Spinal cord (tissue), 10 donors: Measurements from ENCODE around the gene MT1H. TPM values are rescaled to one million over a fixed set of nuclear protein-coding genes. Genes with fewer than 3 reads are reported as not detected.

Source experiments
- DNase-seq, 6 donors: peaks; one replicate each; pipeline versions ENCODE4 v3.0.0 to v3.0.0-alpha.2; 2013 to 2015; ENCODE audit warnings: low spot score in 6 of 6, low read depth in 4 of 6
- H3K27ac ChIP-seq: one replicate; pipeline ENCODE4 v1.5.1; 2013; ENCODE audit warnings: low read depth, low read length, control low read depth
- H3K27me3 ChIP-seq: one replicate; pipeline ENCODE4 v1.6.1; 2013; ENCODE audit warnings: low read length; ENCODE audit not compliant: control insufficient read depth, insufficient read depth
- H3K36me3 ChIP-seq: one replicate; pipeline ENCODE4 v1.6.1; 2013; ENCODE audit warnings: low read length; ENCODE audit not compliant: control insufficient read depth, insufficient read depth
- H3K4me1 ChIP-seq: one replicate; pipeline ENCODE4 v1.6.1; 2013; ENCODE audit warnings: low read length; ENCODE audit not compliant: control insufficient read depth, insufficient read depth
- H3K4me3 ChIP-seq: one replicate; pipeline ENCODE4 v1.5.1; 2013; ENCODE audit warnings: low read depth, low read length, control low read depth
- H3K9me3 ChIP-seq: one replicate; pipeline ENCODE4 v1.6.1; 2013; ENCODE audit warnings: low read length; ENCODE audit not compliant: control insufficient read depth, insufficient read depth
- WGBS: methylation state at CpG from one replicate; pipeline ENCODE4 v1.1.5; 2013; ENCODE audit warnings: missing lambda C conversion rate; ENCODE audit not compliant: insufficient coverage; 5-methylcytosine and 5-hydroxymethylcytosine counted together
- polyA plus RNA-seq, 2 donors: library from polyadenylated mRNA; unstranded; fragments of 120-200 nt; gene quantifications; one replicate each; pipeline ENCODE4 v1.2.1, GENCODE V29; 2013; ENCODE audit not compliant: insufficient read length in 2 of 2
- total RNA-seq, 2 donors: library from RNA; depleted of rRNA in 1 of 2; stranded (reverse); fragments of 120-200 nt in 1 of 2; fragments of >200 nt in 1 of 2; gene quantifications; one replicate each; pipeline versions ENCODE4 v1.2.3 to v1.2.4, GENCODE V29; 2013 to 2014
- donor health status: healthy.

Gene MT1H
- total and polyA plus RNA-seq, 4 donors = 1.1 TPM; not detected in 3

DNA sequence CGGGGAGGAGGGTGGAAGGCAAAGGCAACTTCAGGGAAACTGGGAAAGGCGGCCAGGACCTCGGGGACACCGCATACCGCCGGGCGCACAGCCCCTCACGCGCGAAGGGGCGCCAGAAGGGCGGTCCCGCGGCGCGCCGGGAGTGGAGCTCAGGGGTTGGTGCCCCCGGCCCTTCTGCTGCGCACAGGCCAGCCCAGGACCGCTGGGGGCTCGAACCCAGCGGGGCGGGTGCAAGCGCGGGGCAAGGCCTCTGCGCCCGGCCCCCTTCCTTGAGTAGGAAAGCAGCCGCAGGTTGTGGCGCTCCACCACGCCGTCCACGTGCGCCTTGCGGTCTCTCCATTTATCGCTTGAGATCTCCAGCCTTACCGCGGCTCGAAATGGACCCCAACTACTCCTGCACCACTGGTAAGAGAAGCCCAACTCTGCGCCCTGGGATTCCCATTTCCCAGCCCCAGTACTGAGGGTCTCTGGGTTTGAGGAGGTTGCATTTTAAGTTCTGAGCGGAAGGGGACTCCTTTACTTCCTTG lies 34.1 kb upstream of the MT1H start:
- no peak for DNase-seq
- H3K4me3 ChIP-seq = no peak overlapping the region
- peaks cover 97% of the 10 kb centered on the region for H3K27me3 ChIP-seq
- peaks cover 45% of the 10 kb centered on the region for H3K4me1 ChIP-seq
- no peaks in the 10 kb centered on the region for H3K9me3 ChIP-seq
- H3K27ac ChIP-seq = no peak overlapping the region
- H3K36me3 ChIP-seq = no peaks in the 10 kb centered on the region
- WGBS = 5% methylated on average over 37 of the region's 40 CpGs

DNA sequence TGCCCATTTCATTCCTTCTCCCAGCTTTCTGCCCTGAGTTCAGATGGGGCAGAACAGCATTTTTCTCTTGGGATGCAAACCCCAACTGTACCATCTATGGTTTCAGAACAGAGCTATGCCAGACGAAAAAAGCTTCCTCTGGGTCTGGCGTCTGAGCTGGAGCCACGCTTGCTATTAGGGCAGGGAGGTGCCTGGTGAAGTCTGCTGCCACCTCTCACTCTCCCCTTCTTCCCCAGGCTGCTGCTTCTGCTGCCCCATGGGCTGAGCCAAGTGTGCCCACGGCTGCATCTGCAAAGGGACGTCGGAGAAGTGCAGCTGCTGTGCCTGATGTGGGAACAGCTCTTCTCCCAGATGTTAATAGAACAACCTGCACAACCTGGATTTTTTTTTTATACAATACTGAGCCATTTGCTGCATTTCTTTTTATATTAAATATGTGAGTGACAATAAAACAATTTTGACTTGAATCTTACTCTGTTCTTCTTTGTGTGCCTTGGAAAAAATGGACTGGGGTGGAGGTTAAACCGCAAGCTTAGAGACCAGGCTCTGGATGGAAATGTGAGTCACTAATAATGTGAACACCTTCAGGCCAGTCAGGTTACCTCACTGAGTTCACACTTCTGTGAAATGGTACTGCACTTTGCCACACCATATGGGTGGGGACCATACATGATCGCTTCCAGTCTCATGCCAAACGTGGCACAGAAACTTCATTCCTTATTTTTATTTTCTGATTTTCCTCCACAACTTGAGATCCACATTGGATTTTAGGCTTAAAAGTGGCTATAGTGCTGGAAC lies 32.8 kb upstream of the MT1H start:
- Histone ChIP-seq H3K4me1 (peaks cover 44% of the 10 kb centered on the region), H3K36me3 (no peaks in the 10 kb centered on the region), H3K4me3 (no peak overlapping the region), H3K27me3 (peaks cover 94% of the 10 kb centered on the region), H3K9me3 (no peaks in the 10 kb centered on the region), H3K27ac (no peak overlapping the region)
- 23% methylated on average over 6 of the region's 9 CpGs for WGBS
- no peak for DNase-seq

DNA sequence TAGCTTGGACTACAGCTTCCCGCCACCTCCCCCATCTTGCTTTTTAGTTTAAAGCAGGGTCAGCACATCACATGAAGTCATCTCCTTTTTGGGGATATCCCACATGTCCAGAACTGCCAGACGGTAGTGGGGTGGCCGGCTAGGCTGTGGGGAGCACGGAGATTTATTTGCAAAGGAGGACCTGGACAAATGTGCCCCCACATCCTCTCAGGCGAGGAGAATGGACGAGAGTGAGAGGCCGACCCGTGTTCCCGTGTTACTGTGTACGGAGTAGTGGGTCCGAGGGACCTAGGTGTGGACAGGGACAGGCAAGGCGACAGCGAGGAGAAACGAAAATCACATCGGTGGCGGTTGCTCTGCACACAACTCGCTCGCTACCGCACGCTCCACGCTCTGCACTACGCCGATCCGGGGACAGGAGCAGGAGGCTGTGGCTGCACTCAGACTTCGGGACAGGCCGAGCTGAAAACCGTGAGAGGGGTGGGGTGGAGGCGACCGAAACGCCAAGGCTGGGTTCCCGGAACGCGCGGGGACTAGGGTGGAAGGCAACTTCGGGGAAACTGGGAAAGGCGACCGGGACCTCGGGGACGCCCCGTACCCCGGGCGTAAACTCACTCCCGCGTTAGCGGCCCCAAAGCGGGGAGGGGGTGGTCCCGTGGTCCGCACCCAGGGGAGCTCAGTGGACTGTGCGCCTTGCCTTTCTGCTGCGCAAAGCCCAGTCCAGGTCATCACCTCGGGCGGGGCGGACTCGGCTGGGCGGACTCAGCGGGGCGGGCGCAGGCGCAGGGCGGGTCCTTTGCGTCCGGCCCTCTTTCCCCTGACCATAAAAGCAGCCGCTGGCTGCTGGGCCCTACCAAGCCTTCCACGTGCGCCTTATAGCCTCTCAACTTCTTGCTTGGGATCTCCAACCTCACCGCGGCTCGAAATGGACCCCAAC lies 31.5 kb upstream of the MT1H start, which contains the start of gene MT1A:
TSS of gene MT1A (plus strand) at position 853 of the 937 bp plus-strand sequence. CDS start at position 926, 73 bp downstream.
- H3K27me3 ChIP-seq = peaks cover 91% of the 10 kb centered on the region
- no peaks in the 10 kb centered on the region for H3K36me3 ChIP-seq
- H3K4me3 ChIP-seq = peak within 1 kb of the TSS; percentile 42
- H3K27ac ChIP-seq = no peak within 1 kb of the TSS
- 4% methylated on average over 62 of the region's 68 CpGs for WGBS
- H3K4me1 ChIP-seq = peaks cover 34% of the 10 kb centered on the region
- H3K9me3 ChIP-seq = no peaks in the 10 kb centered on the region
- peak in 2 of 6 donors; percentile 54 to 57 for DNase-seq

DNA sequence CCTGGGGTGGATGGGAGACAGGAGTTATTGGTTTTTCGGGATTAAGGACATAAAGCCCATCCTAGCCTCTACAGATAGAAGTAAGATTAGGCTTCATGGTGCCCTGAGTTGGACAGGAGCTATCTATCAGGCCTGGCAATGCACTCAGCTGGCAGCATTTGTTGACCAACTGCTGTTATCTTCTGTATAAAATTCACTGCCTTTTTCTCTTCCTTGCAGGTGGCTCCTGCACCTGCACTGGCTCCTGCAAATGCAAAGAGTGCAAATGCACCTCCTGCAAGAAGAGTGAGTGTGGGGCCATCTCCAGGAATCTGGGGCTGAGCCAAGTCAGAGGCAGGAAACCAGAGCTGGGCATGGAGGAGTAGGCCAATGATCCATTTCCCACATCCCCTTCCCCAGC lies 30.6 kb upstream of the MT1H start:
- WGBS = no CpG with 5 or more reads among the region's 1 CpG
- H3K36me3 ChIP-seq = no peaks in the 10 kb centered on the region
- H3K27me3 ChIP-seq = peaks cover 91% of the 10 kb centered on the region
- DNase-seq = no peak
- no peak overlapping the region for H3K27ac ChIP-seq
- H3K4me1 ChIP-seq = peaks cover 36% of the 10 kb centered on the region
- H3K9me3 ChIP-seq = no peaks in the 10 kb centered on the region
- H3K4me3 ChIP-seq = no peak overlapping the region

DNA sequence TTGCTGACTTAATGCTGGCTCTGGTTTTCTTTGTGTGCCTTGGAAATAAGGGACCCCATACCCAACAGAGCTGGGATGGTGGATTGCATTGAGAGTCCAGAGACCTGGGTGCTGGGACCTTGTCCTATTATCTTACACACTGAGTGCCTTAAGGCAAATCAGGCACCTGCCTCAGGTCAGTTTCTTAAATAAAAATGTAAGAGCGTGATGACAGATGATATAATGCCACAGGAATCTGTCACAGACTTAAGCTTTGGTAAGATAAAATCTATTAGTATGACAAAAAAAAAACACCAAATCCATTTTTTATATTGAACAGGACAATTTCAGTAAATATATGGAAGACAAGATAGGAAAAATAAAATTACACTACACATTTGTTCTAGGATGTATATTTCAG lies 29.5 kb upstream of the MT1H start:
- no peak overlapping the region for H3K4me3 ChIP-seq
- no peak for DNase-seq
- H3K27ac ChIP-seq = no peak overlapping the region
- WGBS = no CpG with 5 or more reads among the region's 1 CpG
- no peaks in the 10 kb centered on the region for H3K36me3 ChIP-seq
- H3K4me1 ChIP-seq = peaks cover 30% of the 10 kb centered on the region
- peaks cover 91% of the 10 kb centered on the region for H3K27me3 ChIP-seq
- no peaks in the 10 kb centered on the region for H3K9me3 ChIP-seq

DNA sequence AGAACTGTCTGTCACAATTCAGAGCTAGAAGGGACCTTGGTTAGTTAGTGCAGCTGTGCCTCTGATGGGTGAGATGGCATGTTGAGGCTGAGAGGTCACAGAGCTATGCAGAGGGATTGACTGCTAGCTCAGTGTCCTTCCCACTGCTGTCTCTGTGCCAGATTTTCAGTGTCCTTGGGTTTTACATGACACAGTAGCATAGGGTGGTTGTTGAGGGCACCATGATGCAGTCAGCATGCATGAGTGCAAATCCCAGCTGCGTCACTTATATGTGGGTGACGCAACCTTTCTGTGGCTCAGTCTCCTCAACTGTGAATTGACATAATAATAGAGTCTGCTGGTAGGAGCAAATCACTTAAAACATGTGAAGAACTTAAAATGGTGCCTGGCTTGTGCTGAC lies 28.4 kb upstream of the MT1H start:
- no peaks in the 10 kb centered on the region for H3K36me3 ChIP-seq
- no peak for DNase-seq
- no peak overlapping the region for H3K27ac ChIP-seq
- H3K4me3 ChIP-seq = no peak overlapping the region
- no peaks in the 10 kb centered on the region for H3K9me3 ChIP-seq
- WGBS = 100% methylated on average over 2 of the region's 2 CpGs
- peaks cover 91% of the 10 kb centered on the region for H3K27me3 ChIP-seq
- peaks cover 23% of the 10 kb centered on the region for H3K4me1 ChIP-seq

GRCh38 chr16:56643080-56643778 lies 26.4 kb upstream of the MT1H start:
- Histone ChIP-seq H3K4me1 (peaks cover 17% of the 10 kb centered on the region), H3K27ac (no peak overlapping the region), H3K4me3 (no peak overlapping the region), H3K9me3 (no peaks in the 10 kb centered on the region), H3K27me3 (peaks cover 91% of the 10 kb centered on the region), H3K36me3 (no peaks in the 10 kb centered on the region)
- WGBS = 5% methylated on average over 42 of the region's 42 CpGs
- DNase-seq = no peak

GRCh38 chr16:56643833-56644232 lies 25.8 kb upstream of the MT1H start:
- Histone ChIP-seq H3K27ac (no peak overlapping the region), H3K9me3 (no peaks in the 10 kb centered on the region), H3K36me3 (no peaks in the 10 kb centered on the region), H3K4me1 (peaks cover 11% of the 10 kb centered on the region), H3K4me3 (no peak overlapping the region), H3K27me3 (peaks cover 91% of the 10 kb centered on the region)
- DNase-seq = no peak
- WGBS = 53% methylated on average over 5 of the region's 5 CpGs

DNA sequence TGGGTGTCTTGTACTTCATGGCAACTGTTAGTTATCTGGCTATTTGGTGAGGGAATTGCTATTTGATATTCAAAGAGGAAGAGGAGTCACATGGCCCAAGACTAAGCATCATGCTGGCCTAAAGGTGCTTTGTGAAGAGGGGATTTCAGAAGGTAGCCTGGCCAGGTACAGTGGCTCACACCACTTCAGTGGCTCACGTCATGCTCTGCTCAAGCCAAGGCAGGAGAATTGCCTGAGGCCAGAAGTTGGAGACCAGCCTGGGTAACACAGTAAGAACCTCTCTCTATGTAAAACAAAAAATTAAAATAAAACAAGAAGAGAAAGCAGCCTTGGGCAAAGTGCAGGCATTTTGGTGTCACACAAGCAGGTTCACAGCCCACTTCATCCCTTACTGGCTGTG lies 24.3 kb upstream of the MT1H start:
- Histone ChIP-seq H3K27me3 (peaks cover 83% of the 10 kb centered on the region), H3K27ac (no peak overlapping the region)

More for the DNA sequence above, 24.3 kb upstream of the MT1H start:
- WGBS = no CpG with 5 or more reads among the region's 1 CpG
- Histone ChIP-seq H3K4me1 (peaks cover 10% of the 10 kb centered on the region), H3K4me3 (no peak overlapping the region), H3K36me3 (no peaks in the 10 kb centered on the region), H3K9me3 (no peaks in the 10 kb centered on the region)
- DNase-seq = no peak
